Activated B cell treated with CpG ODN at 0.5 μM for 24 hours (primary cell): Measurements from ENCODE around the gene MASTL. TPM values are rescaled to one million over a fixed set of nuclear protein-coding genes. Genes with fewer than 3 reads are reported as not detected.

ENCODE experiments used
- ATAC-seq: fragments of 200-7000 bp; cut with Tn5 transposase; one replicate; pipeline ENCODE4 v1.10.0; 2021; ENCODE audit warnings: low read depth, mild to moderate bottlenecking, moderate library complexity
- CTCF ChIA-PET: fragments of 350-600 bp; sonication (Branson Sonifier 250); formaldehyde crosslinking; loops from one replicate; lab custom pipeline; 2021; ENCODE audit warnings: antibody characterized with exemption; lab: Charles Lee
- POLR2A ChIA-PET: fragments of 350-600 bp; sonication (Branson Sonifier 250); formaldehyde crosslinking; loops from one replicate; lab custom pipeline; 2021; ENCODE audit warnings: antibody characterized with exemption; lab: Charles Lee
- DNase-seq: peaks from one replicate; pipeline ENCODE4 v3.0.0; 2022
- H3K27ac Mint-ChIP-seq: one replicate; pipeline ENCODE4 v1.8.0; 2020; ENCODE audit warnings: mixed read lengths
- H3K27me3 Mint-ChIP-seq: one replicate; pipeline ENCODE4 v1.8.0; 2021; ENCODE audit warnings: mixed read lengths
- H3K36me3 Mint-ChIP-seq: one replicate; pipeline ENCODE4 v1.8.0; 2021; ENCODE audit warnings: low read depth, mixed read lengths
- H3K4me1 Mint-ChIP-seq: one replicate; pipeline ENCODE4 v1.8.0; 2021; ENCODE audit warnings: mixed read lengths
- H3K4me3 Mint-ChIP-seq: one replicate; pipeline ENCODE4 v1.8.0; 2020; ENCODE audit warnings: mild to moderate bottlenecking, mixed read lengths
- H3K9me3 Mint-ChIP-seq: one replicate; pipeline ENCODE4 v1.8.0; 2020; ENCODE audit warnings: mixed read lengths
- intact Hi-C: fragments of 100-400 bp; cut with micrococcal nuclease; formaldehyde crosslinking; loops from one replicate; pipeline ENCODE4 v1.15.1; 2024
- total RNA-seq: library from RNA; stranded (reverse); gene quantifications from 2 replicates; pipeline ENCODE4 v1.2.3, GENCODE V29; 2022
- TF ChIP-seq, protein P1 (sequence below): fragments of 200-600 bp; IDR thresholded peaks from one replicate; pipeline ENCODE4 v1.8.0; 2022; ENCODE audit warnings: antibody characterized with exemption, mild to moderate bottlenecking

MASTL gene
- total RNA-seq, 1 donor from 2014 or later = 12.4 TPM

DNA sequence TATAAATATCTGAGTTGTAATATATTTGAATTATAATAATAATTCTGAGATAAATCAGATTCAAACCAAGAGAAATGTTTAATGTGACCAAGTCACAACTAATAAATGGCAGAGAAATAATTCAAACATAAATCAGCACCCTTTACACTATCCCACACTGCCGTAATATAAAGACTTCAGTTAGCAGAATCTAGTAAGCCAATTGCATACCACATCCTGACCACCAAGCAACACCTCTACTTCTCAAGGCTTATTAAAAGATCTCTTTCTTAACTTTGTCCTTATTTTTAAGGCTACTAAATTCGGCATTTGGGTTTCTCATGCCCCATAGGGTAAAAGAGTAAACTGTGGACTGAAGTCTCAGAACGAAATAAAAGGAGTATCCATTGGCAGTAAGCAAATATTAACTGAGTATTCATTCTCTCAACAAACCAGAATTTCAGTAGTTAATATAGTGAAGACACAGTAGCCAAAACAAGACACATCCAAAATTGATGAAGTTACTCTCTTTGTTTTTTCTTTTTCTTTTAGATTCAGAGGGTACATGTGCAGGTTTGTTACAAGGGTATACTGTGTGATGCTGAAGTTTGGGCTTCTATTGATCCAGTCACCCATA lies 70.6 kb downstream of the MASTL start:
- DNase-seq (no peak), ATAC-seq (no peak)
- H3K4me1 Mint-ChIP-seq = no peaks in the 10 kb centered on the region
- no peak overlapping the region for H3K27ac Mint-ChIP-seq
- no peaks in the 10 kb centered on the region for H3K9me3 Mint-ChIP-seq
- TF ChIP-seq, protein P1, sequence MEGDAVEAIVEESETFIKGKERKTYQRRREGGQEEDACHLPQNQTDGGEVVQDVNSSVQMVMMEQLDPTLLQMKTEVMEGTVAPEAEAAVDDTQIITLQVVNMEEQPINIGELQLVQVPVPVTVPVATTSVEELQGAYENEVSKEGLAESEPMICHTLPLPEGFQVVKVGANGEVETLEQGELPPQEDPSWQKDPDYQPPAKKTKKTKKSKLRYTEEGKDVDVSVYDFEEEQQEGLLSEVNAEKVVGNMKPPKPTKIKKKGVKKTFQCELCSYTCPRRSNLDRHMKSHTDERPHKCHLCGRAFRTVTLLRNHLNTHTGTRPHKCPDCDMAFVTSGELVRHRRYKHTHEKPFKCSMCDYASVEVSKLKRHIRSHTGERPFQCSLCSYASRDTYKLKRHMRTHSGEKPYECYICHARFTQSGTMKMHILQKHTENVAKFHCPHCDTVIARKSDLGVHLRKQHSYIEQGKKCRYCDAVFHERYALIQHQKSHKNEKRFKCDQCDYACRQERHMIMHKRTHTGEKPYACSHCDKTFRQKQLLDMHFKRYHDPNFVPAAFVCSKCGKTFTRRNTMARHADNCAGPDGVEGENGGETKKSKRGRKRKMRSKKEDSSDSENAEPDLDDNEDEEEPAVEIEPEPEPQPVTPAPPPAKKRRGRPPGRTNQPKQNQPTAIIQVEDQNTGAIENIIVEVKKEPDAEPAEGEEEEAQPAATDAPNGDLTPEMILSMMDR = no peak
- ChIA-PET POLR2A (no interaction called here), CTCF (interaction anchor here (0.6 kb wide), 1 partner anchor 135 kb away, joined by 3 read pairs; no protein-coding TSS in a partner anchor)
- no peak overlapping the region for H3K4me3 Mint-ChIP-seq
- intact Hi-C loops = no loop called here
- no peaks in the 10 kb centered on the region for H3K27me3 Mint-ChIP-seq
- H3K36me3 Mint-ChIP-seq = peaks cover 41% of the 10 kb centered on the region

GRCh38 chr10:27230022-27230421 lies 74.9 kb downstream of the MASTL start:
- intact Hi-C loops = no loop called here
- no peak for ATAC-seq
- Mint-ChIP-seq H3K27me3 (no peaks in the 10 kb centered on the region), H3K4me1 (no peaks in the 10 kb centered on the region), H3K36me3 (peaks cover 38% of the 10 kb centered on the region), H3K9me3 (no peaks in the 10 kb centered on the region), H3K27ac (no peak overlapping the region), H3K4me3 (no peak overlapping the region)
- DNase-seq = no peak
- ChIA-PET POLR2A (no interaction called here), CTCF (no interaction called here)
- TF ChIP-seq, protein P1 = no peak

DNA sequence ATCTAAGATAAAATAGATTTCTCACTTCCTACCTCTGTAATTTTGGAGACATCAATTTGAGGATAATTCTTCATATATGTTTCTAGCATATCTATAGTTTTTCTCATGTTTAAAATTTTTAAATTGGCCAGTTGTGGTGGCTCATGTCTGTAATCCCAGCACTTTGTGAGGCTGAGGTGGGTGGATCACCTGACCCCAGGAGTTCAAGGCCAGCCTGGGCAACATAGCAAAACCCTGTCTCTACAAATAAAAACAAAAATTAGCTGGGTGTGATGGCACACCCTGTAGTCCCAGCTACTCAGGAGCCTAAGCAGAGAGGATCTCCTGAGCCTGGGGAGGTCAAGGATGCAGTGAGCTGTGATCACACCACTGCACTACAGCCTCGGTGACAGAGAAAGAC lies 80.6 kb downstream of the MASTL start:
- H3K36me3 Mint-ChIP-seq = peaks cover 27% of the 10 kb centered on the region
- H3K27me3 Mint-ChIP-seq = no peaks in the 10 kb centered on the region
- TF ChIP-seq, protein P1 = no peak
- H3K27ac Mint-ChIP-seq = no peak overlapping the region
- H3K4me3 Mint-ChIP-seq = no peak overlapping the region
- intact Hi-C loops = no loop called here
- H3K4me1 Mint-ChIP-seq = peaks cover 21% of the 10 kb centered on the region
- ChIA-PET CTCF (interaction anchor here (1.2 to 2.7 kb wide), 2 partner anchors 12 to 16 kb away, joined by 3 to 12 read pairs; no protein-coding TSS in a partner anchor), POLR2A (interaction anchor here (0.6 to 1.9 kb wide), 2 partner anchors 17 to 1365 kb away, joined by 3 to 6 read pairs; no protein-coding TSS in a partner anchor)
- H3K9me3 Mint-ChIP-seq = no peaks in the 10 kb centered on the region
- ATAC-seq (no peak), DNase-seq (no peak)

Other genes starting within 250 kb of the MASTL start
- 6.0 and 7.7 TPM in 2 replicates for gene ANKRD26, start 54.9 kb upstream of the MASTL start, total RNA-seq
- gene YME1L1, start 968 bp upstream of the MASTL start, total RNA-seq = 85.6 and 92.4 TPM in 2 replicates
- gene ACBD5, start 85.4 kb downstream of the MASTL start, total RNA-seq = 17.9 and 19.8 TPM in 2 replicates